HepG2 (cell line): ENCODE data around the gene NALCN.

Source experiments
- EZH2 ChIP-seq: conservative IDR thresholded peaks from 2 replicates; pipeline ENCODE4 v1.6.1; 2012; ENCODE audit warnings: mild to moderate bottlenecking, low read depth, low read length, moderate library complexity
- POLR2AphosphoS5 ChIP-seq: IDR thresholded peaks from 2 replicates; pipeline ENCODE4 v1.6.1; 2012; ENCODE audit warnings: low read depth, low read length
- TF ChIP-seq, protein P1 (sequence below): sonication (generic); formaldehyde crosslinking; IDR thresholded peaks from 2 replicates; pipeline ENCODE4 v1.5.0; 2020; ENCODE audit warnings: mild to moderate bottlenecking, missing genetic modification reagents, moderate library complexity

DNA sequence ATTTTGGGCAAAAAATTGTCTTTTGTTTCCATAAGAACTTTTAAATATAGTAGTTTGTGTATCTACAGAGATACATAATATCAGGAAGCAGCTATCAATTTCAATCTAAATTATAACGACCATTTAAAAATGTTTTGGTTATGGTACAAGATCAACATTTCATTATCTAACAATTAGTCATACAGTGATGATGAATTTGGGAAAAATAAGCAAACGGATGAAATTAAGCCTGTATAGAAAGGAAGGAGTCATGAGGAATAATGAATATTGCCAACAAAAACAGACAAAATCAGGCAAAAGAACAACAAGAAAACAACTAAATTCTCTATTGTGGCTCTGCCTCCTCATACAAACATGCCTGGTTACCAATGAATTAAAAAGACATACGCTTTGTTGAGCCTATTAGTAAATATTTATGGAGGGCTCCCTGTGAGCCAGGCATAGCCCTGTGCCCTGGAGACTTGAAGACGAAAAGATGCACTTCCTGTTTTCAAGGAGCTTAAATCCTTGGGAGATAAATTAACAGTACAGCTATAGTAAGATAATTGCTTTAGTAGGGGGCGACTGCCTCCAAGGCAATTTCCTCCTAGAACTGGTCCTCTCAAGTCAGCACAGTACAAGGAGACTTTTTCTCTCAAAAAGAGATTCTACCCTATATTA lies 73.0 kb downstream of the NALCN start:
- TF ChIP-seq POLR2AphosphoS5 (no peak), EZH2 (no peak)
- TF ChIP-seq, protein P1, sequence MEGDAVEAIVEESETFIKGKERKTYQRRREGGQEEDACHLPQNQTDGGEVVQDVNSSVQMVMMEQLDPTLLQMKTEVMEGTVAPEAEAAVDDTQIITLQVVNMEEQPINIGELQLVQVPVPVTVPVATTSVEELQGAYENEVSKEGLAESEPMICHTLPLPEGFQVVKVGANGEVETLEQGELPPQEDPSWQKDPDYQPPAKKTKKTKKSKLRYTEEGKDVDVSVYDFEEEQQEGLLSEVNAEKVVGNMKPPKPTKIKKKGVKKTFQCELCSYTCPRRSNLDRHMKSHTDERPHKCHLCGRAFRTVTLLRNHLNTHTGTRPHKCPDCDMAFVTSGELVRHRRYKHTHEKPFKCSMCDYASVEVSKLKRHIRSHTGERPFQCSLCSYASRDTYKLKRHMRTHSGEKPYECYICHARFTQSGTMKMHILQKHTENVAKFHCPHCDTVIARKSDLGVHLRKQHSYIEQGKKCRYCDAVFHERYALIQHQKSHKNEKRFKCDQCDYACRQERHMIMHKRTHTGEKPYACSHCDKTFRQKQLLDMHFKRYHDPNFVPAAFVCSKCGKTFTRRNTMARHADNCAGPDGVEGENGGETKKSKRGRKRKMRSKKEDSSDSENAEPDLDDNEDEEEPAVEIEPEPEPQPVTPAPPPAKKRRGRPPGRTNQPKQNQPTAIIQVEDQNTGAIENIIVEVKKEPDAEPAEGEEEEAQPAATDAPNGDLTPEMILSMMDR, result no peak
